Thyroid gland (tissue), 4 donors: ENCODE results near the gene AFG3L2. TPM values are rescaled to one million over a fixed set of nuclear protein-coding genes. Genes with fewer than 3 reads are reported as not detected.
A peak's percentile ranks its signal among the peaks of the same experiment; 100 is the strongest.

ENCODE experiments used
- DNase-seq, 2 donors: peaks; one replicate each; pipeline ENCODE4 v3.0.0-alpha.2; 2019
- H3K27ac ChIP-seq, 3 donors: fragments of 200-600 bp; sonication (generic); 1 replicate in 2 of 3; 2 replicates in 1 of 3; pipeline ENCODE4 v1.5.1; 2016 to 2019; ENCODE audit warnings: mild to moderate bottlenecking in 1 of 3, moderate library complexity in 1 of 3
- H3K27me3 ChIP-seq: fragments of 200-600 bp; sonication (generic); one replicate; pipeline ENCODE4 v1.5.1; 2019
- H3K36me3 ChIP-seq, 2 donors: fragments of 200-600 bp; sonication (generic); one replicate each; pipeline ENCODE4 v1.5.1; 2016 to 2019
- H3K4me1 ChIP-seq, 2 donors: fragments of 200-600 bp; sonication (generic); one replicate each; pipeline ENCODE4 v1.5.1; 2017 to 2019
- H3K4me3 ChIP-seq, 3 donors: fragments of 200-600 bp; sonication (generic); replicated peaks in 1 of 3; 1 replicate in 2 of 3; 2 replicates in 1 of 3; pipeline ENCODE4 v1.5.1; 2016; ENCODE audit warnings: mild to moderate bottlenecking in 1 of 3
- H3K9me3 ChIP-seq: fragments of 200-600 bp; sonication (generic); one replicate; pipeline ENCODE4 v1.5.1; 2017
- POLR2A ChIP-seq, 2 donors: fragments of 450-650 bp; IDR thresholded peaks; one replicate each; pipeline ENCODE4 v1.6.1; 2017; ENCODE audit warnings: antibody characterized with exemption in 2 of 2, mild to moderate bottlenecking in 2 of 2, moderate library complexity in 1 of 2
- WGBS, 2 donors: methylation state at CpG; one replicate each; pipeline ENCODE4 v1.1.5; 2017; 5-methylcytosine and 5-hydroxymethylcytosine counted together
- intact Hi-C: fragments of 100-400 bp; cut with DNase I; formaldehyde crosslinking; loops from one replicate; pipeline ENCODE4 v1.15.1; 2023
- total RNA-seq, 4 donors: library from RNA; depleted of rRNA; stranded (reverse); fragments of >200 nt; gene quantifications; one replicate each; pipeline ENCODE4 v1.2.3, GENCODE V29; 2016
- TF ChIP-seq, protein P1 (sequence below), 6 experiments: fragments of 200-600 bp in 3 of 6; fragments of 450-650 bp in 3 of 6; sonication (generic) in 3 of 6; IDR thresholded peaks; one replicate each; pipeline ENCODE4 v1.5.1; 2016 to 2019; ENCODE audit warnings: antibody characterized with exemption in 6 of 6, mild to moderate bottlenecking in 2 of 6, inconsistent platforms in 1 of 6, moderate library complexity in 1 of 6

AFG3L2 gene
- total RNA-seq, 4 donors from 2014 or later, result 60.9 to 92.4 (median 84.7) TPM

DNA sequence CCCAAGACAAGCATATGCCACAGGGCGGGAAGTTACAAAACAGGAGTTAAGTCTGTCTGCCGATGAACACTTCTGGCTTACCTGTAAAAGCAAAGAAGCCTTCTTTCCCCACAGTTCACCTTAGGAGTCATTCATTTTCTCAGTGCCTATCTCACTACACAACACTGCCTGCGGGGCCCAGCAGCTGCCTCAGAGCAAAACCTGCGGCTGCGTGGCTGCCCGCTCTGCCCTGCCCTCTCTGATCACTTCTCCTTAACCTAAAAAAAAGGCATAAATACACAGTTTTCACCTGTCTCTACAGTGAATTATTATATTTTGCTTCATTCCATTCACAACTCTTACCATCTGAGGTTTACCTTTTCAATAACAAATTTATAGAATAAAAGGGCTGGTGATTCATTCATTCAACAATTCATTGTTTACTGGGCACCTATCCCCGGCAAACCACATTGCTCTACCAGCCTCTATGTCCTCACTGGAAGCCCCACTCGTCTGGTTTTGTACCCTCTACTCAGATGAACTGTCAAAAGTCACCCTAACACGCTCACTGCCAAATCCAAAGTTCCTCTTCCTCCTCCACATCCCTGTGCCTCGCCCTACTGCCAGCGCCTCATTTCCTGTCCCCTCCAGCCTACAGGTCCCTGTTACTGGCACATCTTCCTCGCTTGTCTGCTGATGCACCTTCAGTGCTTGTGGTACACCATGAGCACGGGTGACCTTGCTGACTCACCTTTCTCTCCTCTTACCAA, 31.4 kb downstream of the AFG3L2 start:
- Histone ChIP-seq H3K9me3 (no peaks in the 10 kb centered on the region), H3K36me3 (peaks cover 69 to 85% of the 10 kb centered on the region in 2 donors), H3K27me3 (no peaks in the 10 kb centered on the region), H3K27ac (no peak overlapping the region), H3K4me3 (no peak overlapping the region), H3K4me1 (no peaks in the 10 kb centered on the region)
- DNase-seq, result no peak
- TF ChIP-seq, protein P1, sequence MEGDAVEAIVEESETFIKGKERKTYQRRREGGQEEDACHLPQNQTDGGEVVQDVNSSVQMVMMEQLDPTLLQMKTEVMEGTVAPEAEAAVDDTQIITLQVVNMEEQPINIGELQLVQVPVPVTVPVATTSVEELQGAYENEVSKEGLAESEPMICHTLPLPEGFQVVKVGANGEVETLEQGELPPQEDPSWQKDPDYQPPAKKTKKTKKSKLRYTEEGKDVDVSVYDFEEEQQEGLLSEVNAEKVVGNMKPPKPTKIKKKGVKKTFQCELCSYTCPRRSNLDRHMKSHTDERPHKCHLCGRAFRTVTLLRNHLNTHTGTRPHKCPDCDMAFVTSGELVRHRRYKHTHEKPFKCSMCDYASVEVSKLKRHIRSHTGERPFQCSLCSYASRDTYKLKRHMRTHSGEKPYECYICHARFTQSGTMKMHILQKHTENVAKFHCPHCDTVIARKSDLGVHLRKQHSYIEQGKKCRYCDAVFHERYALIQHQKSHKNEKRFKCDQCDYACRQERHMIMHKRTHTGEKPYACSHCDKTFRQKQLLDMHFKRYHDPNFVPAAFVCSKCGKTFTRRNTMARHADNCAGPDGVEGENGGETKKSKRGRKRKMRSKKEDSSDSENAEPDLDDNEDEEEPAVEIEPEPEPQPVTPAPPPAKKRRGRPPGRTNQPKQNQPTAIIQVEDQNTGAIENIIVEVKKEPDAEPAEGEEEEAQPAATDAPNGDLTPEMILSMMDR (IDR thresholded peaks at IDR 0.05), result no peak
- no peak for TF ChIP-seq POLR2A (IDR thresholded peaks at IDR 0.05)
- intact Hi-C loops, result no loop called here
- WGBS, 2 donors, result 90 to 92% methylated on average over 13 of the region's 13 CpGs

DNA sequence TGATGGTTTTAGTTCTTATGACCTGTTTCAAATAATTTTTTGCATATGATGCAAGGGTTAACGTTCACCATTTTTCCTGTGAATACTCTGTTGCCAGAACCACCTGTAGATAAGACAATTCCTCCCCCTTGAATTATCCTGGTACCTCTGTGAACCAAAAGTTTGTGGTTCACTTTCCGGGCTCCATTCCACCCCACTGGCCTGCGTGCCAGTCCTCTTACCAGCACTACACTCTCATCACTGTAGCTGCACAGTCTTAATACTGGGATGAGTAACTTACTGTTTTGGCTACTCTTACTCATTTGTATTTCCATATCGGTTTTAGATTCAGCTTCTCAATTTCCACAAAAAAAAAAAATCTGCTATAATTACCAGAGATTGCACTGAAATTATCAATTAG, 34.4 kb downstream of the AFG3L2 start:
- peaks cover 51 to 64% of the 10 kb centered on the region in 2 donors for H3K36me3 ChIP-seq
- no peak overlapping the region for H3K4me3 ChIP-seq
- 96% methylated on average over 4 of the region's 4 CpGs for WGBS, 2 donors
- DNase-seq, result no peak
- H3K4me1 ChIP-seq, result no peaks in the 10 kb centered on the region
- no peaks in the 10 kb centered on the region for H3K9me3 ChIP-seq
- TF ChIP-seq, protein P1 (IDR thresholded peaks at IDR 0.05), result no peak
- no peak for TF ChIP-seq POLR2A (IDR thresholded peaks at IDR 0.05)
- no peaks in the 10 kb centered on the region for H3K27me3 ChIP-seq
- intact Hi-C loops, result no loop called here
- no peak overlapping the region for H3K27ac ChIP-seq

DNA sequence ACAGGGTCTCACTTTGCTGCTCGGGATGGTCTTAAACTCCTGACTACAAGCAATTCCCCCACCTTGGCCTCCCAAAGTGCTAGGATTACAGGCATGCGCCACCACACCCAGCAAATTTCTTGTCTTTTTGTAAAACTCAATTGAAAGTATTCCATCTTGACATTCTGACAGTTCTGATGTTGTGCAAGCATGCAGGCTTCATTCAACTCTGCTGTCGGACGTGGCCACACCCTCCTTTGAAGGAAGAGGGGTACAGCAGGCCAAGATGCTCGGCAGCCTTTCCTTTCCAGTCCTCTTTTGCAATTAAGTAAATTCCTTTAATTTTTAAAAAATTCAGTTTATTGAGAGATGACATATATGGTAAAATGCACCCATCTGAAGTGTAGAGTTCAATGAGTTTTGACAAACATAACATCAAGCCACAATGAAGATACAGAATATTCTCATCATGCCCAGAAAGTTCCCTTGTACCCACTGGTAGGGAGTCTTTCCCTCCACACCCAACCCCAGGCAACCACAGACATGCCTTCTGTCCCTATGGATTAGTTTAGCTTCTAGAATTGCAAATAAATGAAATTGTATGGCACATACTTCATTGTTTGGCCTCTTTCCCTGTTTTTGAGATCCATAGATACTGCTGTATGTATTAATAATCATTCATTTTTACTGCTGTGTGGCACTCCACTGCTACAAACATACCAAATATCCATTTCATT, 35.9 kb downstream of the AFG3L2 start:
- WGBS, 2 donors, result 94 to 97% methylated on average over 5 of the region's 5 CpGs
- TF ChIP-seq, protein P1 (IDR thresholded peaks at IDR 0.05), result no peak
- no peak for TF ChIP-seq POLR2A (IDR thresholded peaks at IDR 0.05)
- Histone ChIP-seq H3K4me3 (no peak overlapping the region), H3K4me1 (peaks cover 0 to 6% of the 10 kb centered on the region in 2 donors), H3K27ac (no peak overlapping the region), H3K27me3 (no peaks in the 10 kb centered on the region), H3K36me3 (peaks cover 43 to 59% of the 10 kb centered on the region in 2 donors), H3K9me3 (no peaks in the 10 kb centered on the region)
- intact Hi-C loops, result no loop called here
- no peak for DNase-seq

DNA sequence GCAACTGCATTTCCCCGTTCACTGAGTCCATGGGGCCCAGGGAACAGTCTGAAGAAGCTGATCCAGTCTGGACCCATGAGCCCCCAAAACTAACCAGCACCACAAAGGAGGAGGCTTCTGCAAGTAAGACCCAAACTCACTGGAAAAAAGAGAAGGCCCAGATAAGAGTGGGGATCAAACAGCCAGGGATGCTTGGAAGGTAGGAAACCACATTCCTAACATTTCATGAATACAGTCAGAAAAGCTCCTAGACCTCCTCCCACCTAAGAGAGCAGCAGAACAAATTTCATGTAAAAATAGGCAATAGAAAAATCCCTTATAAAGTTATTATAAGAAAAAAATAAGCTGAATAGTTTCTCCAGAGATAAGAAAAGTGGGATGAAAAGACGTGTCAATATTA, 38.6 kb downstream of the AFG3L2 start:
- Histone ChIP-seq H3K4me3 (no peak overlapping the region), H3K9me3 (no peaks in the 10 kb centered on the region), H3K27me3 (no peaks in the 10 kb centered on the region), H3K36me3 (peaks cover 27 to 35% of the 10 kb centered on the region in 2 donors), H3K4me1 (peaks cover 15 to 32% of the 10 kb centered on the region in 2 donors), H3K27ac (no peak overlapping the region)
- WGBS, 2 donors, result 91% methylated on average over 2 of the region's 2 CpGs
- TF ChIP-seq POLR2A (IDR thresholded peaks at IDR 0.05), result no peak
- TF ChIP-seq, protein P1 (IDR thresholded peaks at IDR 0.05), result no peak
- intact Hi-C loops, result no loop called here
- no peak for DNase-seq

DNA sequence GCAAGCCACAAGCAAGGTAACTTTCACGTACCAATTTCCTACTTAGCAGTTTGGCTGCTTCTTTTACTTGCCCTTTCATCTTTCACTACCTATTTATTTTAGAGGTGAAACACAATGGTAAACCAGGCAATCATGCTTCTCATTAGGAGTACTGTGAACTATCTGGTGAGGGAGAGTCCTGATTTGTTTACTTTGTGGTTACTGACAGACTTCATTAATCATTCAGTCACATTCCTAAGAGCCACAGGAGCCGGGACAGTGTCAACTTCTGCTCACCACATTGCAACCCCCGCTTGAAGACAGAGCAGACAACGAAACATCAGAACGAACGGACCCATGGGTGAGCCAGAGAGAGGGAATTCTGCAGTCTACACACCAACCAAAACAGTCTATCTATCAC, 40.1 kb downstream of the AFG3L2 start:
- Histone ChIP-seq H3K4me3 (no peak overlapping the region), H3K27me3 (no peaks in the 10 kb centered on the region), H3K9me3 (no peaks in the 10 kb centered on the region), H3K36me3 (peaks cover 14 to 22% of the 10 kb centered on the region in 2 donors), H3K27ac (peak overlapping the region in 1 of 3 donors; percentile 8), H3K4me1 (peaks cover 15 to 33% of the 10 kb centered on the region in 2 donors)
- 77 to 79% methylated on average over 6 of the region's 6 CpGs for WGBS, 2 donors
- TF ChIP-seq POLR2A (IDR thresholded peaks at IDR 0.05), result no peak
- TF ChIP-seq, protein P1 (IDR thresholded peaks at IDR 0.05), result no peak
- DNase-seq, result no peak
- intact Hi-C loops, result no loop called here
